Smooth muscle cell of the brain vasculature (primary cell): ENCODE measurements around the gene RDH16.
"Not testable (repeated sequence)": the region's sequence is repeated elsewhere in the genome, so short reads cannot be mapped to it uniquely, and the experiment has no call there.

Experiments used
- DNase-seq: peaks from one replicate; pipeline ENCODE4 v3.0.0-alpha.2; 2012; ENCODE audit warnings: low read depth, low spot score

The RDH16 gene

GRCh38 chr12:56989861-56990610 is 32.6 kb upstream of the RDH16 start:
- DNase-seq = no peak

GRCh38 chr12:56988207-56988739 is 30.9 kb upstream of the RDH16 start:
- no peak for DNase-seq

DNA sequence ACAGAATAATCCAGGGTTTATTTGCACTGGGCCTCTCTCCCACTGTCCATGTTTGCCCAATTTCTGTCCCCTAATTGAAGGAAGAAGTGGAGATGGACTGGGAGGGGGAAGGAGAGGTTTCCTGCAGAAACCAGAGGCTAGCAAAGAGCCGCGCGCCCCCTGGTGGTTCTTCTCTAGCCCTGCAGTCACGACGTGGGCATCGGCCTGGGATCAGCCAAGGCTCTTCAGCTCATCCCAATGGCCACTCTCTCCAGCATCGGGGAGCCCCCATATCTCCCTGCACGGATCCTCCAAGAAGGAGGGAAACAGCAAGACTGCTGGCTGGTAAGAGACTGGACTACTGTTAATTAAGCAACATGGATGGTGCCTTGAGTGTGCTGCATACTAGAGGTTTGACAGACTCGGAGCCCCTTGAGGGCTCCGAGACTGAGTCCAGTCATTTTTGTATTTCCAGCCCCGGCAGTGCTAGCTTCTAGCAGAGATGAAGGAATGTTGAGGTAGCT is 30.2 kb upstream of the RDH16 start:
- DNase-seq = peak; percentile 45

- no peak for DNase-seq
These were observed 29.6 kb upstream of the RDH16 start for GRCh38 chr12:56987011-56987410.

GRCh38 chr12:56985714-56986113 is 28.3 kb upstream of the RDH16 start:
- DNase-seq = not testable (repeated sequence)

DNA sequence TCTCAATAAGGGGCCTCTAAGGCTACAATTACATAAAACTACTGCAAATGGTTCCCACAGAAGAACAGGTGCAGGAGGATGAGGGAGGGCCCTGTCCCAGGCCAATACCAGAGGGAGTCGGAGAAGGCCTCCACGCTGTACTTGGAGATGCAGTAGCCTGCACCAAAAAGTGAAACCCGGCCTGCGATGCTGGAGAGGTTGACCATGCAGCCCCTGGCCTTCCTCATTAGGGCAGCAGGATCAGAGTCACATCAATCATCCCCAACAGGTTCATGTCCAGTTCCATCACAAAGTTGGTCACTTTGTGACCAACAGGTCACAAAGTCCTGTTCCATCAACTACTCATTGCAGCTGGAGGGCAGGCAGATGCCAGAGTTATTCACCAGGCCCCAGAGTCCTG is 26.0 kb upstream of the RDH16 start:
- no peak for DNase-seq

- not testable (repeated sequence) for DNase-seq
These were observed 25.3 kb upstream of the RDH16 start for GRCh38 chr12:56982578-56983236.

GRCh38 chr12:56980941-56981530 is 23.6 kb upstream of the RDH16 start:
- DNase-seq = no peak

DNA sequence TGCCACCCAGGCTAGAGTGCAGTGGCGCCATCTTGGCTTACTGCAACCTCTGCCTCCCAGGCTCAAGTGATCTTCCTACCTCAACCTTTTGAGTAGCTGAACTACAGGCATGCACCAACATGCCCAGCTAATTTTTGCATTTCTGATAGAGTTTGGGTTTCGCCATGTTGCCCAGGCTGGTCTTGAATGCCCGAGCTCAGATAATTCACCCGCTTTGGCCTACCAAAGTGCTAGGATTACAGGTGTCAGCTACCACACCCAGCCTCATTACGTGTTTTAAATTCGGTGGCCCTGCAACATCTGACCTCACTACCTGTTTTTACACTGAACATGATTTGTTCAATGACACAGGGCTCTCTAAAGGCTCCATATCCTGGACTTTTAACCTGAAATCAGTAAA is 22.9 kb upstream of the RDH16 start:
- DNase-seq = no peak

DNA sequence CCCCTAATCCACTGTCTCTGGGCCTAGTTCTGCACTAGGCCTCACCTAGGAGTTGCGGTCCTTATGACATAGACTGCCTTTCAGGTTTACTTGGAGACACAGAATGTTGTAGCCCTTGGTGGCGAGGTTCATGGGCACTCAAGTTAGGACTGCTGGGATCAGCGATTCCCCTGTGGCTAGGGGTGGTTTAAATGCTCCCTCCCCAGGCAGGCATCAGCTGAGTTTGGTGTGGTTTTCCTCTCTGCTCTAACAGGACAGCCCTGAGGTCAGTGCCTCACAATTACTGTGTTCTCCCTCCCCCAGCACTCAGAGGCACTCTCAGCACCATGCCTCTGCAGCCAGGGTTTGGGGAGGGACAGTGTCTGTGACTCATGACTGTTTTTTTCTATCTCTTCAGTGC is 22.2 kb upstream of the RDH16 start:
- no peak for DNase-seq

DNA sequence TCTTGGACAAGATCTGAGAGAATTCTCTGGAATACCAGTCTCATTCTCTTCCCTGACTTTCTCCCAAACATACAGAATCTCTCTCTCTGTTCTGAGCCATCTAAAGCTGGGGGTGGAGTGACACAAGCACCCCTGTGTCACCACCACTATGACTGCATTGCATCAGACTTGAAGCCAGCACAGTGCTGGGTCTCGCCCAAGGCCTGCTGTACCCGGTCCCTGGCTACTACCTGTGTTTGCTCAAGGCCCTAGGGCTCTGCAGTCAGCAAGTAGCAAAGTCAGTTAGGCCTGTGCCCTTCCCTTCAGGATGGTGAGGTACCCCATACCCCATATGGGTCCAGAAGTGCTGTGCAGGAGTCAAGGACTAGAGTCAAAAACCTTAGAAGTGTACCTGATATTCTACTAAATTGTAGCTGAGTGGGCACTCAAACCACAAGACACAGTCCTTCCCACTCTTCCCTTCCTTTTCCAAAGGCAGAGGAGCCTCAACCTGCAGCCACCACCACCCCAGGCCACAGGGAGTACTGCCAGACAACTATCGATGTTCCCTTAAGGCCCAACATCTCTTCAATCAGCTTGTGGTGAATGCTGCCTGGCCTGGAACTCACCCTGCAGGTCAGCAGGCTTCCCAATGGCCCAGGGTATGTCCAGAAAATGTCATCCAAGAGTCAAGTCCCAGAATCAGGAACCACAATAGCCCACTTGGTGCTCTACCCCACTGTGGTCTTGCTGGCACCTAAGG is 21.2 kb upstream of the RDH16 start:
- no peak for DNase-seq

DNA sequence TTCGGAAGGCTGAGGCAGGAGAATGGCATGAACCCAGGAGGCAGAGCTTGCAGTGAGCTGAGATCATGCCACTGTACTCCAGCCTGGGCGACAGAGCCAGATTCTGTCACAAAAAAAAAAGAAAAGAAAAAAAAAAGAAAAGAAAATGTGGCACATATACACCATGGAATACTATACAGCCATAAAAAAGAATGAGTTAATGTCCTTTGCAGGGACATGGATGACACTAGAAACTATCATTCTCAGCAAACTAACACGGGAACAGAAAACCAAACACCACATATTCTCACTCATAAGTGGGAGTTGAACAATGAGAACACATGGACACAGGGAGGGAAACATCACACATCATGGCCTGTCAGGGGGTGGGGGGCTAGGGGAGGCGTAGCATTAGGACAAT is 20.0 kb upstream of the RDH16 start:
- not testable (repeated sequence) for DNase-seq

- not testable (repeated sequence) for DNase-seq
These were observed 16.8 kb upstream of the RDH16 start for GRCh38 chr12:56974224-56974623.

- not testable (repeated sequence) for DNase-seq
These were observed 11.5 kb upstream of the RDH16 start for GRCh38 chr12:56968910-56969309.

DNA sequence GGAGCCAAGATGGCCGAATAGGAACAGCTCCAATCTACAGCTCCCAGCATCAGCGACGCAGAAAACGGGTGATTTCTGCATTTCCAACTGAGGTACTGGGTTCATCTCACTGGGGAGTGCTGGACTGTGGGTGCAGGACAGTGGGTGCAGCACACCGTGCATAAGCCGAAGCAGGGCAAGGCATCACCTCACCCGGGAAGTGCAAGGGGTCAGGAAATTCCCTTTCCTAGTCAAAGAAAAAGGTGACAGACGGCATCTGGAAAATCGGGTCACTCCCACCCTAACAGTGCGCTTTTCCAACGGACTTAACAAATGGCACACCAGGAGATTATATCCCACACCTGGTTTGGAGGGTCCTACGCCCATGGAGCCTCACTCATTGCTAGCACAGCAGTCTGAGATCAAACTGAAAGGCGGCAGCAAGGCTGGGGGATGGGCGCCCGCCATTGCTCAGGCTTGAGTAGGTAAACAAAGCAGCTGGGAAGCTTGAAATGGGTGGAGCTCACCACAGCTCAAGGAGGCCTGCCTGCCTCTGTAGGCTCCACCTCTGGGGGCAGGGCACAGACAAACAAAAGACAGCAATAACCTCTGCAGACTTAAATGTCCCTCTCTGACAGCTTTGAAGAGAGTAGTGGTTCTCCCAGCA is 8.7 kb upstream of the RDH16 start:
- not testable (repeated sequence) for DNase-seq

- not testable (repeated sequence) for DNase-seq
These were observed 7.7 kb upstream of the RDH16 start for GRCh38 chr12:56965124-56965523.

GRCh38 chr12:56963557-56963956 is 6.1 kb upstream of the RDH16 start:
- DNase-seq = not testable (repeated sequence)

GRCh38 chr12:56962247-56962646 is 4.8 kb upstream of the RDH16 start:
- not testable (repeated sequence) for DNase-seq

- no peak for DNase-seq
These were observed 1.0 kb upstream of the RDH16 start for GRCh38 chr12:56958422-56958821.

DNA sequence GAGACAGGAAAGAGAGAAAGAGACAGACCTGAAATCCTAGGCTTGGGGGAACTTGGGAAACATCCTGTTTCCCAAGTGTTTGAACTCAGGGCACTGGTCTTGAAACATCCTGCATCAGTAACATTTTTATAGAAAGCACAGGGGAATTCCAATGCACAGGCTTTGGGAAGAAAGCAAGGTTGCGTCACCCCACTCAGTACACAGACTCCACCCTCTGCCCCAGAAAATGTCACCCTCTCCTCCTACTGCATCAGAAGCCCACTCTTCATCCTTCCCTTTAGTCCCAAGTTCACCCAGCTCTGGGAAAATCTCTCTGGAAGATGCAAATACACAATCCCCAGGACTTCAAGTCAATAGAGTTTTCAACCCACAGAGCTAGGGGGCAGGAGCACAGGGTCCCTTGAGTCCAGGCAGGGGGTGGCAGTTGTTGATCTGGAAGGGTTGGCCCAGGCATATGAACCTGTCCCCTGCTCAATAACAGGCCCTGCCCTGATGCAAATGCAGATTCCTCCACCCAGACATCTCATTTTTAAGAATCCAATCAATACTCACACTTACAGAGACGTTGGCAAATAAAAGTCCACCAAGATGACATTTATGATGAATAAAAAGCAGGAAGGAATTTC is 1.7 kb downstream of the RDH16 start:
- DNase-seq = no peak

DNA sequence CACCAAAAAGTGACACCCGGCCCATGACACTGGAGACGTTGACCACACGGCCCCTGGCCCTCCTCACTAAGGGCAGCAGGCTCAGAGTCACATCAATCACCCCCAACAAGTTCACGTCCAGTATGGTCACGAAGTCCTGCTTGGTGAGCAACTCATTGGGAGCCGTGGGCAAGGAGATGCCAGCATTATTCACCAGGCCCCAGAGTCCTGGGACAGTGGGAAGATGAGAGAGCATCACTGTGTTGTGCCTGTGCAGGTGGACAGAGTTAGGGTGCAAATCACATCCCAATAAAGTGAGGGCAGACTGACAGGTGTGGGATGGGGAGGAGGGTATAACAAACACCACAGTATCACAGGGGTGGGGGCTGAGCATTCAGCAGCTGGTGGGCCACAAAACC is 2.5 kb downstream of the RDH16 start:
- DNase-seq = no peak
